Fibroblast of lung (primary cell): Measurements from ENCODE around the gene PLEKHA8.

ENCODE experiments used
- CTCF ChIP-seq, 2 donors: IDR thresholded peaks in 1 of 2; conservative IDR thresholded peaks in 1 of 2; 1 replicate in 1 of 2; 2 replicates in 1 of 2; pipeline ENCODE4 v1.5.1; 2011 to 2012; ENCODE audit warnings: low read length in 2 of 2, control low read depth in 1 of 2, inconsistent platforms in 1 of 2, low read depth in 1 of 2, mild to moderate bottlenecking in 1 of 2
- EZH2 ChIP-seq: IDR thresholded peaks from 2 replicates; pipeline ENCODE4 v1.5.1; 2012; ENCODE audit warnings: low read length, control low read depth, mild to moderate bottlenecking; ENCODE audit errors: missing control alignments

DNA sequence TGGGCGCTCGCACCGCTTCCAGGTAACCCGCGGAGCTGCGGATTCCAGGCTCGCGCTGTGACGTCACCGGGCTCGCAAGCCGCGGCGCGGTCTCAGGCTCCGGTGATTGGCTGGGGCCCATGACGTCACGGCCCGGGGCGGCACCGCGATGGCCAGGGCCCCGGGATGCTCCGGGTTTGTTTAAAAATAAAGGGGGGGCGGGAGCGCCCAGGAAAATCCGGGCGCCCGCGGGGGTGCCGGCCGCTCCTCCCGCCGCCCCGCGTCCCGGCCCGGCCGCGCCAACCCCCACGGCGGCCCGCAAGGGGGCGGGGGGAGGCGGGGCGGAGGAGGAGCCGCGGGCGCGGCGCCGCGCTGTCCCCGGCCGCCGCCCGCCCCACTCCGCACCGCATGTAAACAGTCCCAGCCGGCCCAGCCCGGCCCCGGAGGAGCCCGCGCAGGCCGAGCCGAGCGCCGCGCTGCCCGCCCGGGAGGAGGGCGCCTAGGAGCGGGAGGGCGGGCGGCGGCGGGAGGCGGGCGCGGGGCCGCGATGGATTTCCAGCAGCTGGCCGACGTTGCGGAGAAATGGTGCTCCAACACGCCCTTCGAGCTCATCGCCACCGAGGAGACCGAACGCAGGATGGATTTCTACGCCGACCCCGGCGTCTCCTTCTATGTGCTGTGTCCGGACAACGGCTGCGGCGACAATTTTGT lies 106.5 kb downstream of the PLEKHA8 start, which contains the start of gene MTURN:
- no peak for TF ChIP-seq EZH2
- no peak for TF ChIP-seq CTCF (conservative IDR thresholded peaks at IDR 0.05 in 1 of 2, IDR thresholded peaks at IDR 0.05 in 1 of 2; ENCODE audit: low read depth in 1 of 2, low read length in 2 of 2)
